Activated CD4-positive, alpha-beta T cell treated with anti-CD3 and anti-CD28 coated beads, Interleukin-2, Interleukin-4, amounts not matched to agents 100 ng/mL and 50 ng/mL, durations not matched to agents 16 hours and 8 hours (primary cell): ENCODE results near the gene CROCC.
"Not testable (repeated sequence)": the region's sequence is repeated elsewhere in the genome, so short reads cannot be mapped to it uniquely, and the experiment has no call there.

Source experiments
- DNase-seq: peaks from one replicate; pipeline ENCODE4 v3.0.0-alpha.2; 2020; ENCODE audit warnings: low spot score

Gene CROCC, protein sequence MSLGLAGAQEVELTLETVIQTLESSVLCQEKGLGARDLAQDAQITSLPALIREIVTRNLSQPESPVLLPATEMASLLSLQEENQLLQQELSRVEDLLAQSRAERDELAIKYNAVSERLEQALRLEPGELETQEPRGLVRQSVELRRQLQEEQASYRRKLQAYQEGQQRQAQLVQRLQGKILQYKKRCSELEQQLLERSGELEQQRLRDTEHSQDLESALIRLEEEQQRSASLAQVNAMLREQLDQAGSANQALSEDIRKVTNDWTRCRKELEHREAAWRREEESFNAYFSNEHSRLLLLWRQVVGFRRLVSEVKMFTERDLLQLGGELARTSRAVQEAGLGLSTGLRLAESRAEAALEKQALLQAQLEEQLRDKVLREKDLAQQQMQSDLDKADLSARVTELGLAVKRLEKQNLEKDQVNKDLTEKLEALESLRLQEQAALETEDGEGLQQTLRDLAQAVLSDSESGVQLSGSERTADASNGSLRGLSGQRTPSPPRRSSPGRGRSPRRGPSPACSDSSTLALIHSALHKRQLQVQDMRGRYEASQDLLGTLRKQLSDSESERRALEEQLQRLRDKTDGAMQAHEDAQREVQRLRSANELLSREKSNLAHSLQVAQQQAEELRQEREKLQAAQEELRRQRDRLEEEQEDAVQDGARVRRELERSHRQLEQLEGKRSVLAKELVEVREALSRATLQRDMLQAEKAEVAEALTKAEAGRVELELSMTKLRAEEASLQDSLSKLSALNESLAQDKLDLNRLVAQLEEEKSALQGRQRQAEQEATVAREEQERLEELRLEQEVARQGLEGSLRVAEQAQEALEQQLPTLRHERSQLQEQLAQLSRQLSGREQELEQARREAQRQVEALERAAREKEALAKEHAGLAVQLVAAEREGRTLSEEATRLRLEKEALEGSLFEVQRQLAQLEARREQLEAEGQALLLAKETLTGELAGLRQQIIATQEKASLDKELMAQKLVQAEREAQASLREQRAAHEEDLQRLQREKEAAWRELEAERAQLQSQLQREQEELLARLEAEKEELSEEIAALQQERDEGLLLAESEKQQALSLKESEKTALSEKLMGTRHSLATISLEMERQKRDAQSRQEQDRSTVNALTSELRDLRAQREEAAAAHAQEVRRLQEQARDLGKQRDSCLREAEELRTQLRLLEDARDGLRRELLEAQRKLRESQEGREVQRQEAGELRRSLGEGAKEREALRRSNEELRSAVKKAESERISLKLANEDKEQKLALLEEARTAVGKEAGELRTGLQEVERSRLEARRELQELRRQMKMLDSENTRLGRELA (N-terminal part only)

DNA sequence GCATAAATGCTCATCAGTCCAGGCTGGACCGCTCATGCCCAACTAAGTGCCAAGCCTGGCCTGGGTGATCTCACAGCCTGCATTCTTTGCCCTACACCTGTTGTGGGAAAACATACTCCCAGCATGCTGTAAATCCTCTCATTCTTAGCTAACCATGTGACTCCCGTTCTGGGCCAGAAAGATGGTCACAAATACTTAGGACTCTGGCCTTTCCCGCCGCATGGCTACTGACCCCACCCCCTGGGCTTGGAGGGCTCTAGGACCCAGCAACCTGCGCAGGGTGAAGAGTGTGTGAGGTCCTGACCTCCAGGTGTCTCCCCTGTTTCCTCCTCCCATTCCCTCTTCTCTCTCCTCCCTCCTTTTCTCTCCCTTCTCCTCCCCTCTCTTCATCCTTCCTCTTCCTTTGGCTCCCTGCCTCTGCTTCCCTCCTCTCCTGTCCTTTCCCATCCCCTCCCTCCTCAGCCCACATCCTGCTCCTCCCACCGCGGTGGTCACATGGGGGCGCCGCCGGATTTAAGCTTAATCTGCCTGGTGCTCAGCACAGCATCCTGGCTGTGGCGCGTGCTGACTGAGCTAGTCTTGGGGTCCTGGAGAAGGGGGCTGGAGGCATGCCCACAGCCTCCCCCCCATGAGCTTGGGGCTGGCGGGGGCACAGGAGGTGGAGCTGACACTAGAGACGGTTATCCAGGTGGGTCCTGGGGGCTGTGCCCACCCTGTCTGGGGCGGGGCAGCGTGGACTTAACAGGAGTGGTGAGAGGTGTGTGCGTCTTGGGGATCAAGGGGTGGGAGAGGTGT, at the start of gene CROCC:
Gene CROCC, plus strand, starts transcription at position 541 of the 795 bp plus-strand sequence. Its CDS starts 88 bp downstream, at position 629.
- DNase-seq = no peak

DNA sequence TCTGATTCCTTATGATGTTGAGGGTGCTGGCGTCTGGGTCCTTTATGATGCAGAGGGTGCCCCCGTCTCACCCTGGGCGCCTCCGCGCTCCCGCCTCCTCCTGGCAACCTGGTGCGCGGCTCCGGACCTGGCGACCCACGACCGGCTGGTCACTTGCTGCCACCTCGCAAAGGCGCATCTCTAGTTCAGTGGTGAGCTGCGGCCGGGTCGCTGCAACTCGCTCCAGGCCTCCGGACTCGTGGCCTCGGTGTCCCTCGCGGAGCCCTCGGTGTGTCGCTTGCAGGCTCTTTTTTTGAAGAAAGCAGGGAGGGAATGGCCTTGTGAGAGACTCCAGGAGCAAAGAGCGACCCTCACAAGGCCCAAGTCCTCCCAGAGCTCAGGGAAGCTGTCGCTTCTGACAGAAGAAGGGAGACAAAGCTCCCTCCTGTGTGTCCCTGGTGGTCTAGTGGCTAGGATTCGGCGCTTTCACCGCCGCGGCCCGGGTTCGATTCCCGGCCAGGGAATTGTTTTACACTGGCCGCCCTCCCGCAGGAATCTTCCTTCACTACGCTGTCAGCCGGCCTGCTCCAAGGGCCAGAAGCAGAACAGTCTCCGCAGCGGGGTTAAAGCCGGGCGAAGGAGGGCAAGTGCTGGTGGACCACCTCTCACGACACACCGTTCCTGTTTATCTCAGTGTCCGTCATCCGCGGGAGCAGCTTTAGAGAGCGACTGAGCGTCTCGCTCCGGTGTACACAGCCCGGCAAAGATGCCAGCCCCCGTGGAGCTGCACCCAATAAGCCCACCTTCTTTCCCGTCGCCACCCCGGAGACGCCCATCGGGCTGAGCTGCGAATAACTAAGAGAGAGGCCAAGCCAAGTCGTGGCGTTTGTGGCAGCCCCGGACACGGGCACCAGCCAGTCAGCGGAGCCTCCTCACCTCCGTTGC, 49.3 kb upstream of the CROCC start:
- peak; percentile 83 for DNase-seq

GRCh38 chr1:16873076-16873879, 48.5 kb upstream of the CROCC start:
- not testable (repeated sequence) for DNase-seq

DNA sequence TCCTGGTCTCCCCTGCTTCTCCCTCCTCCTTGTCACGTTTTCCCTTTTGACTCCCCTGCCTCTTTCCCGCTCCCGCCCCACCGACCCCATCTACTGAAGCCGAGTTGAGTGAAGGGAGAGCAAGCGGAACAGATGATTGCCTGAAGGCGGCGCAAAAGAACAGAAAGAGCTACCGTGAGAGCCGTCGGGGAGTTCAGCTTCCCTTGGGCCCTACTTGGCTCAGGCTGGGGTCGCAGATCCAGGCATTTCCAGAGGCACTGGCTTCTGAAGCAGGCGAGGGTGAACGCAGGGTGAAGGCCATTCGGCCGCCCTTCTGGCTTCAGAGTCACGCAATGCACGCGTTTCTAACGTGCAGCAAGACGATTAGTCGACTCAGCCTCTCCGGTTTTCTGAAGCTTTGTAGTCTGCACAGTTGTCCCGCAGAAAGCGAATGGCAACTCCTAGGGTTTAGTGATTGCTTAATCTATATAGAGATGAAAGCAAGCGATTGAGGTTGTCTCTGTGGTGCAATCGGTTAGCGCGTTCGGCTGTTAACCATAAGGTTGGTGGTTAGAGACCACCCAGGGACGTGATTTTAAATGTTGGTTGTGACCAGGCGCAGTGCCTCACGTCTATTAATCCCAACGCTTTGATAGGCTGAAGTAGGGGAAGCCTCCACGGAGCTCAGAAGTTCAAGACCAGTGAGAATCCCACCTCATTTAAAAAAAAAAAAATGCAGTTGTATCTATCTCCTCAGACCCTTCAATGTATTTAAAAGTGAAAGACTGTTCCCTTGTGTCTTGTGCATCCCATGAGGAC, 46.6 kb upstream of the CROCC start:
- not testable (repeated sequence) for DNase-seq

DNA sequence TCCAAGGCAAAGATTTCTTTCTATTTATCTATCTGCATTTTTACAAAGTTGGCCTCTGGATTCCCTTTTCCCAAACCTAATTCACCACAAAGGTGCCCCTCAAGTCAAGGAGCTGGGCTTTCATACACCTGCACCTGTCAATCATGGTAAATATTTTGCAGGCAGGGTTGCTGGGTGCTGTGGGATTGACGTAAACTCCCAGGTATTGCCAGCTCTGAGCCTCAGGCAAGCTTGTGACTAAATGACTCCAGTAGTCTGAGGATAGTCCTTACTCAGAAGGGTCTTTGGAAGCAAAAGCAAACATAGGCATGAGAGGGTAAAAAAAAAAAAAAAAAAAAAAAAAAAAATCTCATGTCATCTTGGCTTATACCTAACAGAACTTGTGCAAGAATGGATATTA, 40.0 kb upstream of the CROCC start:
- DNase-seq = not testable (repeated sequence)

- no peak for DNase-seq
Observed at GRCh38 chr1:16882986-16883385, 38.7 kb upstream of the CROCC start.

DNA sequence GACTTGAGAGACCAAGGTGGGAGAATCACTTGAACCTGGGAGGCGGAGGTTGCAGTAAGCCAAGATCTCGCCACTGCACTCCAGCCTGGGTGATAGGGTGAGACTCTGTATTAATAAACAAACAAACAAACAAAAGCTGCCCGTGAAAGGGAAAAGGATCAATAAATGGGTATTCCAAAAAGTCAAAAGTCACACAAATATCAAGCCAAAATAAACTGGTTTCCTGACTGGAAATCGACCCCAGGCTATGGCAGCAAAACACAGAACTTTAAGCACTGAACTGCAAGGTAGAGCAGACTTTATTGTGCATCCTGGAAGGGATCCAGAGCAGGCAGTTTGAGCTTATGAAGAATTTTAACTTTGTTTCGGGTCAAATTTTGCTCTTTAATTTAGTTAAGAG, 37.2 kb upstream of the CROCC start:
- not testable (repeated sequence) for DNase-seq

DNA sequence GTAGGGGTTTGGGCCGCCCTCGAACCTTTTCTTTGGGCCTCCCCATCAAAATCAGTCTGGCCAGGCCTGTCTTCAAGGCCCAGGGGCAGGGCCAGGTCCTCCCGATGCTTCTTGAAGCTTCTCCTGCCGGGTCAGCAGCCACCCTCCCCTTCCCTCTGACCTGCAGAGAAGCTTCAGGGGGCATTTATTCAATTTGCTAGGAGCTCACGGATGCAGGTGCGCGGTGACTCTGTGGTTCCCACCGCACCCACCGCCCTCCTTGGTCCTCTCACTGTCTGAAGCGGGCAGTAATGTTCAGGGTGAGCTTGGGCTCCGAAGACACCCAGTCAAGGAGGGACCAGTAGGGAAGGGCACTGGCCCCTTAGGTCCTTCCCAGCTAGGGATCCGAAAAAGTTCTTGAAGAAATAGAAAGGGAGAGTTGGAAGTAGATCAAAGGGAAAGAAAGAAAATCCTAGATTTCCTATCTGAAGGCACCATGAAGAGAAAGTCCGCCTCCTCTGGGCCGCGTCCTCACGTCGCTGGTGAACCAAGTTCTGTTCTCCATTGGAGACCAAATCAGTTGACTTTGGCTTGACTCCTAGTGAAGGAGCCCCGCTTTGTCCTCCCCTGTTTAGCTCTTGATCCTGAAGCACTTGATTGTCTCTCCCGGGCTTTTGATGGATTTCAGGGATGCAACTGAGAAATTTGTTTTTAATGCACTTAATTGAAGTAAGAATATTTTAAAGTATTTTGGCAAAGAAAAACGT, 34.7 kb upstream of the CROCC start:
- no peak for DNase-seq

DNA sequence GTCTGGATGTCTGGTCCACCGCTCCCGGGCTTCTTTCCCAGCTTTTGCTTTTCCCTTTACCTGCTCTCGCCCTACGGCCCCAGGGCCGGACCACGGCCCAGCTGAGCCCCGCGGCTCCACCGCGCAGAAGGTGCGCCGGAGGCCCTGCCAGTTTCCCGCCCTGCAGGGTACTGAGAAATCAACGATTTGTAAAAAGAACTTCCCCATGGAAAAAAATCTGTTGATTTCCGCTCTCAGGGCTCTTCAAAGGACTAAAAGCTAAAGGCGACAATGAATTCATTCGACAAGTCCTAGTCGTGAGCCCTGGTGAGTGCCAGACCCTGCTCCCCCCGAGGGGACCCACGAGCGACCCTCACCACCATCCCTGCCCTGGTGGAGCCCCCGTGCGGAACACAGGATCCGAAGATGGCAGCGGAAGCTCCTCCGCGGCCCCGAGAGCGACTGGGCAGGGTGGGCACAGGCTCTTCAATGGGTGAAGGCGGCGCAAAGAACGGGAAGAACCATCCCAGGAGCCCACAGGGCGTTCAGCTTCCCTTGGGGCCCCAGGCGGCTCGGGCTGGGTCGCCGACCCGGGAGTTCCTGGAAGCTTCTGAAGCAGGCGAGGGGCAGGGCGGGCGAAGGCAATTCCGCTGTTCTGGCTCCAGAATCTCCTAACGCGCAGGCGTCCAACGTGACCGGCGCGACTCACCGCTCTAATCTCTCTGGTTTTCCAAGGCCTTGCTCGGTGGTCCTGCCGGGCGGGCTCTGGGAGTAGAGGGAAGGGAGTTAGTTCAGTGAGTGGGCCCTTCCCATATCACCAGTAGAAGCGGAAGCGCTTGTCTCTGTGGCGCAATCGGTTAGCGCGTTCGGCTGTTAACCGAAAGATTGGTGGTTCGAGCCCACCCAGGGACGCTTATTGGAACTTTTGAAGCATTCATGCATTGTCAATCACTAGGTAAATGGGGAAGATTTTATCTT, 32.6 kb upstream of the CROCC start:
- DNase-seq = peak; percentile 82

- not testable (repeated sequence) for DNase-seq
Observed at GRCh38 chr1:16890539-16891021, 31.2 kb upstream of the CROCC start.

- not testable (repeated sequence) for DNase-seq
Observed at GRCh38 chr1:16891057-16891456, 30.7 kb upstream of the CROCC start.

DNA sequence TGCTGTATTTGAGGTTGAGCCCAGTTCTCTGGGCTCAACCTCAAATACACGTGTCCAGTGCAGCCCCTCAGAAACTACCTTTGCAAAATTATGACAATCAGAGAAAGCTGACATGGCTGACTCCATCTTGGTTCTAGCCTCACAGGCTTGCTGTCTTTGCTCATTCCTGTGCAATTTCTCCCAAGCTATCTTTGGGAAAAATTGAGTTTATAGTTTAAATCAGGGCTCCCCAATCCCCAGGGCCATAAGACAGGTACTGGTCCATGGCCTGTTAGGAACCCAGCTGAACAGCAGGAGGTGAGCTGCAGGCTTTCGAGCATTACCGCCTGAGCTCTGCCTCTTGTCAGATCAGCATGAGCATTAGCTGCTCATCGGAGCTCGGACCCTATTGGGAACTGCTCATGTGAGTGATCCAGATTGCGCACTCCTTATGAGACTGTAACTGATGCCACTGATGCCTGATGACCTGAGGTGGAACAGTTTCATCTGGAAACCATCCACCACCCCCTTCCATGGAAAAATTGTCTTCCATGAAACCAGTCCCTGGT, 28.7 kb upstream of the CROCC start:
- not testable (repeated sequence) for DNase-seq

- not testable (repeated sequence) for DNase-seq
Observed at GRCh38 chr1:16893796-16894195, 27.9 kb upstream of the CROCC start.

DNA sequence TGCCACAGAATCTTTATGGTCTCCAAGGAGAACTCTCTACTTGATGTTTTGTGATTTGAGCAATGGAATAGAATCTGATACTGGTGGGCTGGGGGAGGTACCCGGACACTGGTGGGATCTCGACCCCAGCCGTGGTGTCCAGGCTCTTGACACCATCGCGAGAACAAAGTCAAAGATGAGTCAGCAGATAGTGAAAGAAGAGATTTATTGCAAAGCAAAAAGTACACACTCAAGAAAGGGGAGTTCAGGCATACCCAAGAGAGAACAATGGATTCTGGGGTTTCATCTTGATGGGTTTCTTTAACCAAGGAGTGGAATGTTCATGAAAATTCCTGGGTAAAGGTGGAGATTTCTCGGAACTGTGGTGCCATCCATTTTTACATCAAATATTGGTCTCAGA, 27.4 kb upstream of the CROCC start:
- not testable (repeated sequence) for DNase-seq

DNA sequence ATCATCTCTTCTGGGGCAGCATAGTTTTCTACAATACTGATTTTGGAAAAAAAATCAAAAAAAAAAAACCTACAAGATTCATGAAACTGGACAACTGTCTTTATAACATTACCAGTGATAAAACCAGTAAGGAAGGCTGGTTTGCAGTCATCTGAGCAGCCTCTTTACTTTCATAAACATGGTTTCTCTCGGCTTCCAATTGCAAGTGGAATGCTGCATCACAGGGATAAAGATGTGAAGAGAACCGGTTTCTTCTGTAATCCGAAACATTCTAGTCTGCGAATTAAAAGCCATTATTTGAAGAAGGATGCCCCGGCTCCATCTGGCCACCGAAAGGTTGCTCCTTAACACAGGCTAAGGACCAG, 26.5 kb upstream of the CROCC start:
- DNase-seq = not testable (repeated sequence)
